Measurements from ENCODE around the gene PACSIN2.

The PACSIN2 gene

DNA sequence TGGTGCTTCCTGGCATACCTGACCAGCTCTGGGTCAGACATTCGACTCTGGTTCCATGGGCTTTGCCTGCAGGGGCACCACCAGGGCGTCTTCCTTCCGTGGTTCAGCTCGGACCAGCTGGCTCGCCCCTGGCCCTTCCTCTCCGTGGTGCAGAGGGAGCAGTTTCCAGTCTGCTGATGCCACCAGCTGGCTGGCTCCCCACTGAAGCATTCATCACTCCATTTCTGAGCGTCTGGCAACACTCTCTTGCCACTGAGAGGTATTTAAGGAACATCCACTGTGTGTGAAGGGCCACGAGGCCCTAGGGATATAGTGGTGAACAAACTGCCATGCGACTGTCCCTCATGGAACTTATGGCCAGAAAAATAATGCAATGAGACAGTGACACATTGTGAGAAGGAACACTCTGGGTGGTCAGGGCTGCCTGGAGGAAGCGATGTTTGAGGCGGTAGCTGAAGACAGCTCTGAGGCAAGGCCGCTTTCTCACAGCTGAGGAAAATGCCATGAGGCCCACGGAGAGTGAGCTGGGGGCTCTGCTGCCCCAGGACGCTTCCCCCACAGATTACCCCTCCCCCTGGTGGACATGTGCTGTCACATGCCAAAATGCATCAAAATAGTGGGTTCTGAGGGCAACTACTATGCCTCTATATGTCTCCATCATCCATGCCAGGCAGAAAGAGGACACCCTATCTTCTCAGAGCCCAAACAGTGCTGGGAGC is 113.0 kb downstream of the PACSIN2 start:
- no peak for DNase-seq

DNA sequence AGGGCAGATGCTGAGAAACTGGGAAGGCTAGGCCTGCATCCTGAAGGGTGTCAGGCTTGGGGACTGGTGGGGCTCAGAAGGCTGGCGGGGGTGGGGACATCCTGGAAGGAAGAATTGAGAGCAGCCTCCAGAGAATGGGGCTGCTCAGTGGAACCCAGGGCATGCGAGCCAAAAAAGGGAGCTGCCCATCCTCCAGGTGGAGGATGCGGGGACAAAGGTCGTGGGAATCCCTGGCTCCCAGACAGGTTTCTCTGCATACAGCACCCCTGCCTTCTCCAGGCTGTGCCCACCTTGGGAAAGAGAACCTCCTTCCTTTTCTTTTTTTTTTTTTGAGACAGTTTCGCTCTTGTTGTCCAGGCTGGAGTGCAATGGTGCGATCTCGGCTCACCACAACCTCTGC is 117.0 kb downstream of the PACSIN2 start:
- no peak for DNase-seq

DNA sequence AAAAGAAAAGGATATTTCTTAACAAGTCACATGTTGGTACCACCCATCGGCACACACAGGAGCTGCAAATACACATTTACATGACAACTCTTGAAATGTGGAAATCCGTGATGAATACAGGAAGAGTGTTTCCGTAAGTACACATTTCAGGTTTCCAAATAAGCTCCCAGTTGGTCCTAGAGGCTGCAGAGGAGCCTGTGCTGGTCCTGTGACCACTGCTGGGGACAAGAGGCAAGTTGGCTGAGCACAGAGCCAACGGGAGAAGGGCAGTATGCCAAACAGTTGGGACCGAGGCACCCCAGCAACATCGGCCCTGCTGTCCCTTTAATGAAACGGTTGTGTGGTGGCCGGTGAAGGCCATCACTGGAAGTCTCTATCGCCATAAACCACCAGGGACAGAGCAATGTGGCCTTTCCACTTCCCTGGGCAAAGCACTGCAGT is 119.4 kb downstream of the PACSIN2 start:
- DNase-seq: peak in 1 of 2 experiments; percentile 37

DNA sequence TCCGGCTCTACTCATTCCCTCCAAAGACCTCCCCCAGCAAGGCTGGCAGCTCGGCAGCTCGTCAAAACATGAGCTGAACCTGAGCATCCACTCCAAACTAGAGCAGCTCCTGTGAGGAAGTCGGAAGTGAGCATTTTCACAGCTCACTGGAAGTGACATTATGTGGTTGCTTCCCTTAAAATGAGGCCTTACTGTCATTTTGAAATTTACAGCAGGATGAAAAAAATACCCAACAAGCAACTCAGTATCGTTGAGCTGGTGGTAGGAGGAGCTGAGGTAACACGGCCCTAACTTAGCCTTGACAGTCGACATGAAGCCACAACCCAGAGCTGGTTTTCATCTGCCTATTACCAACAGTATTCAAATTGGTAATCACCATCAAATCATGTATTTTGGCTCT is 119.9 kb downstream of the PACSIN2 start:
- no peak for DNase-seq

DNA sequence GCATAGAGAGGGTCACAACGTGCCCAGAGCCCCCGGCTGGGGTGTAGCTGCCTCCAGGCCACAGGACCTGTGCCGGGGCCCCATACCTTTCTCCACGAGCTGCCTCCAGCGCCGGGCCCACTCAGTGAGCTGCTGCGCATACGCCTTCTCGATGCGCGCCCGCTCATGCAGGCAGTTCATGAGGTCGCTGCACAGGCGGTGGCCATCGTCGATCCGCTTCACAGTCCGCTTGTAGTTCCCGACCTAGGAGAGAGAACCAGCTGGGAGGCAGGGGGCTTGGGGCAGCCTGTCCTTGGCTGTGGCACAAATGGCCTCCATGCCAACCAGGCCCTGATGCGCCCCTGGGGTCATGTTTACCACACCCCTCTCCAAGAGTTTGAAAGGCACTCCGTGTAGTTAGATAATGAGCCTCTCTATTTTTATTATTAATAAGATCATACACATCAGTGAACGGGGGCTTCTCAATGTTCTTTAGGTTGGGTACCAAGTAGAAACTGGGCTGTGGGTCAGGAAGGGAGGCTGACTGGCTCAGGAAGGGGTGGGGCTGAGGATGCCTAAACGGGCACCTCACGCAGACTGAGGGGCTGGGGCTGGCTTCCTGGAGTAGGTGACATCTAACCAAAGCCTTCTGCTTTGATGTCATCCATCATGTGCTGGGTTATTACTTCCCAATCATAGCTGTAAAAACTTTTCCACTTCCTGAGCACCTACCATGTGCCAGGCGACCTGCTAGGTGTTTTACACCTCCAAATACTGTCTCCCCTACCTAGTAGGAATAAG is 121.4 kb downstream of the PACSIN2 start:
- no peak for DNase-seq

DNA sequence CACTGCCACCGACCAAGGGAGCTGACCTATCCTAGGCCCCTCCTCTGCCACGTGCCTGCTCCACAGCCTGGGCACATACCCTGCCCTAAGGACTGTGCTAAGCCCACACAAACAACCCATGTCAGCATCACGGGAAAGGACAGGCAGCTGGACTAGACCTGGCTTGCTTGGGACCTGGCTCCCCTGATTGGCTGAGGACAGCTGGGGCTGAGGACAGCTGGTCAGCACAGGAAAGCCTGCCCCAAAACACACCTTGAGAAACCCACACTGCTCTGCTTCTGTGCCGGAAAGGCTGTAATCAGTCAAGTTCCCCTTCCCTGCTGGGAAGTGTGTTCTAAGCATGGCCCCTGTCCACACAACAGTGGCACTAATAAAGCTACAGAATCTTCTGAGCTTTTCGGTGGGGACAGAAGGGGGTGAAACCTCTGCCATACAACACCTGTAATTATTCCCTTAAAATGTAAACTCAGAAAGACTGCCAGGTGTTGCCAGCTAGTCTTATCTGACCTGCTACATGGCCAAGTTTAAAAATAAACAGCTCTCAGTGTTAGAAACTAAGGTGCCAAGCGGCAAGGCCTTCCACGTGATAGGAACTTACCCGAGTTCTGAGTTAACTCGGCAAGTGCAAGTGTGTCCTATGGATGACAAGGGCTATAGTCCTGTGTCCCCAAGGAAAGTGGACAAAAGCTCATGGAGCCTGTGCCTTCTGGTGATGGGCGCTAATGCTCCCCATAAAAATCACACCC is 122.2 kb downstream of the PACSIN2 start:
- DNase-seq: no peak

DNA sequence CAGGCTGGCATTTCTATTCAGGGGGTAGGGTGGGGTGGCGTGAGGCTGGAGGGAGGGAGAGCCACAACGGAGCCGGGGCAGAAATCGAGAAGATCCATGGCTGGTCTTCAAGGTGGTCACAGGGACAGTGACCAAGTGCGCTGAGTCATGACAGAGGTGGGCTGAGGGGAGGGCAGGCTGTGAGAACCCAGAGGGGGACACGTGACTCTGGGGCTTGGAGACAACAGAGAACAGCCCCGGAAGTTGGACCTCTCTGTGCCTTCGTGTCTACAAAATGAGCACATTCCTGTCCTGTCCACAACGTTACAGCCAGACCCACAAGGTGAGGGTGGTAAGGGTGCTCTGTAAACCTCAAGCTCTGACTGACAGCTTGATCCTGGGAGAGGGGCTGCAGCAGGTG is 122.8 kb downstream of the PACSIN2 start:
- no peak for DNase-seq

DNA sequence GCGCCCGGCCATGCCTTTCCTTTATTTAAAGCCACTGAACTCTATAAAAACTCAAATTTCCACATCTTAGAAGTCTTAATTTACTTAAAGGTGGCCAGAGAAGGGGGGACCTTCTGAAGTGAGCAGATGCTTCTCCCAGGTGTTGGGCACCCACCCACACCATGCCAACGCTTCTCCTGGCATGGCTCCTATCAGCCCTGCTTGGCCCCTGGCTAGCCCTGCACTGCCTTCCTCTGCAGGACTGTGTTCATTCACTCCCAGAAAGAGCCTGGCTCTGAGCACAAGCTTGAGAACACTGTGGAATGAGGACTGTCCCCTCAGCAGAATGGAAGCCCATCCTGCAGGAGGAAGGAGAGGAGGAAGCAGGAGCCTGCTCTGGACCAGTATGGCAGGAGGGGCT is 123.3 kb downstream of the PACSIN2 start:
- no peak for DNase-seq

DNA sequence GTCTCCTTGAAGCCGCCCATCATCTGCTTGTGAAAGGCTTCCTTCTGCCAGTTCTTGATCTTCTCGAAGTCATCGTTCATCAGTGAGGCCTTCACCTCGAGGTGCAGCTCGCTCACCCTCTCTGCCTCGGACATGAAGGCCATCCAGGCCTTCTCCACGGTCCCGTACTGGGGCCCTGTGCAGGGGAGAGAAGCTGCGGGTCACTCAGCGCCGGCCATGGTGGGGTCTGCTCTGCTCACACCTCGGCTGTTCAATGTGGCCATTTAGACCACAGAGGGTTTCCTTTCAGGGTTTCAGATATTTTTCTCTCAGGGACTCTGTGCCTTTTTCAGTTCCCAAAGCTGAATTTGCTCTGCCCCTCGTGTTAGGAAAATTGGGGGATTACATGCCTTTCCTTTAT is 123.9 kb downstream of the PACSIN2 start:
- no peak for DNase-seq

DNA sequence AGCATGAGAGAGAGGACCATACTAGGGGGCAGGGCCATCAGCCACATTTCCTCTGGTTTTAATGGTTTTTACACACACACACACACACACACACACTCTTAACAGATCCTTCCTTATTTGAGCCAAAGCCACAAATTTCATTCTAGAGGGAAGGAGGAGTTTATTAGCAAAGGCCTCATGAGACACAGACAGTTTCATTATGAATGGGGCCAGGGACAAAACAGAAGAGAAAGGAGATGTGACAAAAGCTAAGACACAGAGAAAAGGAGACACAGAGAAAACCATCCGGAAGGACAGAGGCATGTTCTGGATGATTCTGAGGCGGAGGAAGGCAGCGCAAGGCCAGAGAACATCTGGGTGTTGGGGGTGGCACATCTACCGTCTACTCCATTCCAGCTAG is 125.6 kb downstream of the PACSIN2 start:
- DNase-seq: no peak

DNA sequence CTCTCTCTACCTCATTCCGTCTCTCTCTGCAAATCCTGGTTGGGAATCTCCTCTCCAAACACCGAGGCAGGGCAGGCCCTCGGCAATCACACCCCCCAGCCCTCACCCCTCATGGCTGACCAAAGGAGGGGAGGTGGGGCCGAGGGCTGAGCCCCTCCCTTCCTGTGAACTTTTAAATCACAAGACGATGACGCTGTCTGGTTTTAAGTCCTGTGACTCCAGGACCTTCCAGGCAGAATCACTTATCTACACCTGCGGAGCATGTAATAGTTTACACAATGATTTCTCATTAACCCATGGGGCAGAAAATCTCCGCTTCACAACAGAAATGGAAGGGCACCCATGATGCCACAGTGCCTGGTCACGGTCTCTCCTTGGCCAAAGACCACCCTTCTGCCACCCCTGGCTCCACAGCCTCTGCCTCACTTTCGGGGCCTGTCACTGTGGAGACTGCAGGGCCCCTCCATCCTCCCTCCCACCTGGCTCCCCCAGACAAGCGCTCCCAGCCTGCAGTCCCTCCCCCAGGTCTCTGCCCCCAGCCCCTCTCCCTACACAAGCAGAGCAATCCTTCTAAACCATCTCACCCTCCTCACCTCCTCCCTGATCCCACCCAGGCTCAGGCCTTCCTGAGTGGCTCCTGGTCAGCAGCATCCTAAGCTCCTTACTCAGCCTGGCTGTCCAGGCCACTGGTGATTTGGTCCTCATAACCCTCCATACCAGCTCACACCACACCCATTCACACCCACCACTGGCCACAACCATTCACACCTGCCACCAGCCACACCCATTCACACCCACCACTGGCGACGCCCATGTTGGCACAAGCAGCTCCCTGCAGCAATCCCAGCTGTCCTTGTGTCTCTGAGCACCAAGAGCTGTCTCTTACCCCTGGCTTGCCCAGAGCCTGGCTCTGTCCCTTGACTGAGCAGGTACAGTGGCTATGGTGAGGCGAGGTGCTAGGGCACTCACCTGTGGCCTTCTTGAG is 127.1 kb downstream of the PACSIN2 start:
- no peak for DNase-seq

DNA sequence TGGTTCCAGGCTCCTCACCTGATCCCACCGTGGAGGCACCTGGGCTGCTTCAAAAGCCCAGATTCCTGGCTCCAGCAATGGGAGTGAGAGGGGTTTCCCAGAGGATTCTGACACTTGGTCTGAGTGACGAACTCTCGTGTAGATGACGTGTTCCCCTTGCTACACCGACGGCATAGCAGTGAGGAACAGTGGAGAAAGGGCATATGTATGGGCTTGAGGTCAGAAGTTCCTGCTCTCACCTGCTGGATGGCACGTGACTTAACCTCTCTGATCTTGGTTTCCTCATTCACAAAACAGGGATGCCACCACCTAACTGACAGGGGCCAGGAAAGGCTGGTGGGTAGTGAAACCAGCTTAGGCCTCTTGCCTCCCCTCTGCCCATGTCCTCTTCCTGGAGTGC is 127.8 kb downstream of the PACSIN2 start:
- DNase-seq: no peak

DNA sequence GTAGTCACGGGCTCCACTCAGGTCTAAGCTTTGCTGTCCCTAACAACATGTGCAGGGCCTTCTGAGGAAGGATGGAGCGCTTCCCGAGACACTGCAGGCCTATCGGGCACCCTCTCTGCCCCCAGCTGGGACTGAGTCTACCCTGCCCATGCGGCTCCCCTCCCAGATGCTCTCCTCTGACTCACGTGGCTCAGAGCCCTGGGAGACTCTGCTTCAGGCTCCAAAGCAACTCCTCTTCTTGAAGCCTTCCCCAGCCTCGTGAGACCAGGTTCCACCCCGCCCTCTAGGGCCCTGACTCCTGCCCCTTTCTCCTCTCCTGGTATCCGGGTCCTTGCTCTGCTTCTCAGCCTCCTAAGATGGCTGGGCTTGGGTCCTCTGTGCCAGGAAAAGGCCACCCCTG is 129.5 kb downstream of the PACSIN2 start:
- DNase-seq: no peak

DNA sequence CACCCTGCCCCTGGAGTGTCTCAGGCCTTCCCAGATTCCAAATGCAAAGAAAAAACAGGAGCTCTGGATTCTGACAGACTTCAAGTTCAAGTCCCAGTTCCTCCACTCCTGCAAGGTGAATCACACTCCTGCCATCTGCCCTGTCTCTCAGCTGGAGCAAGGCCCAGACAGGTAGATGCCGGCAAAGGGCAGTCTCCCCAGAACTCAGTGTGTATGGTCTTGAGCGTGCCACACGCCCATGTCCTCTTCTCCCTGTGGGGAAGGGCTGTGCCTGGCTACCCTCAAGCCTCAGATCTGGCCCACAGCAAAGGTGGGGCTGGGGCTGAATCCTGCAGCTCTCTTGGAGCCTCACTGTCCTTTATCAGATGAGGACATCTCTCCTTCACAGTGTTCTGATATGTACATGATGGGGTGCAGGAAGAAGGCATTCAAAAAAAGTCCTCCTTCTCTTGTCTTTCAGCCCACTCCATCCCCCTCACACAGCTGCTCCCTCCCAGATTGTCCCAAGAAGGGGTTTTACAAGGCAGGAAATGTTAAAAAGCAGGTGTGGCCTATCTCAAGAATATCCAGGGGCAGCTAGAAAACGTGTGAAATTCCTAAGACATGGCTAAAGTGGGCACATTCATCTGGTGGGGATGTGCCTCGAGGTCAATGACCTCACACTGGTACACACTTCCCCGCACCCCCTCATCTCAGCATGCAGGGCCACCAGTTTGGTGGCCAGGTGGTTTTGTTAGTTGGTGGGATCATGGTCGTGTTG is 130.2 kb downstream of the PACSIN2 start:
- DNase-seq: no peak

DNA sequence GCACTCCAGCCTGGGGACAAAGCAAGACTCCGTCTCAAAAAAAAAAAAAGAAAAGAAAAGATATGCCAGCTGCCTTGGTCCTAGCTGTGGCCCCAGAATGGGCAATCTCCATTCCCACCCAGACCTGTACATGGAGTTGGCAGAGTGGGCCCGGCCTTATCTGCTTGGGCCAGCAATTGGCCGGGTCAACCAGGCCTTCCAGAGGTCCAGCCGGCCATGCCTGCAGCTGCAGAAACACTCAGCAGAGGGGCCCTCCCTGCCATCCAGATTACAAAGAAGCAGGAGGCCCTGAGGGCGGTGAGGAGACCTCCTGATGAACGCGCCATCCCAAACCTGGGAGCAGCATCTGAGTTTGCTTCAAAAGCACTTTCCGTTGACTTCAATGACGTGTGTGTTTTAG is 131.0 kb downstream of the PACSIN2 start:
- DNase-seq: no peak

DNA sequence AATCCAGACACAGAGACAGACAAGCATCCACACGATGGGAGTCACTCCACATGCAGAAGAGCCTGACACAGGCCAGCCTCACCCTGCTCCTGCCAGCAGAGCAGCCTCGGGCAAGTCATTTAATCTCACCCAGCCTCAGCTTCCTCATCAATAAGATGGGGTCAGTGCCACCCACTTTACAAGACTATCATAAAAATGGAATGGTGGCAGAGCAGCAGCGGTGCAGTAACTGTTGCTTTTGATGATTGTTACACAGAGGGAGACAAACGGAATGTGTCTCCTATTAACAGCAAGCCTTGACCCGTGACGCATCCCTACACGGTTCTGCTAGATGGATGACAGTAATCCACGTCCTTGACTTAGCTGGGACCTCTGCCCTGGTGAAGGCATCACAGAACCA is 131.8 kb downstream of the PACSIN2 start:
- no peak for DNase-seq

DNA sequence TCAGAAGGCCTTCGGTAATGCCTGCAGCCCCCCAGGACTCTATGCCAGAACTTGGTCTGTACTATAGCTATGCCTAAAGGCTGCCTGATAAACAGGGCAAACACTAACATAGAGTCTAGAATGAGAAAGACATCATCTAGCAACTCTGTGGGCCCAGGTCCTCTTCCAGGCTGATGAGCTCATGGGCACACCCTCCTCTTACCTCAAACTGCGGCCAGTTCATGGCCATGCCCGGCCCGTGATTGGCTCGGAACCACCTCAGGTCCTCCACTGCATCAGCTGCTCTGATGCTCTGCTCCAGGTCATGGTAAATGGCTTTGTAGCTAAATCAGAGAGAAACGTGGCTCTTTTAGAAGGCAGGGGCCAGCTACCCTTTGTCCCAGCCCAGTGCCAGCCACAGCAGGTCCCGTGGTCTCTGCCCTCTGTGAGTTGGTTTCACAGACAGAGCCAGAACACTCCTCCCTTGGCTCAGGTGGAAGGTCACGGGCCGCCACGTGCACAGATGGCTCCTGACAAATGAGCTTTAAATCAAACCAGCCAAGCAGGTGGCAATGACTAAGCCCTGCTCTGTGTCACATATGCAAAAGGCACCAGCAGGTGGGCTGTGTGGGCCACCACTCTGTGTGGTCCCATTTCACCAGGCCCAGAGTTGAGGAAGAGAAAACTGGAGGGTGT is 132.8 kb downstream of the PACSIN2 start:
- DNase-seq: peak in 1 of 2 experiments; percentile 34

DNA sequence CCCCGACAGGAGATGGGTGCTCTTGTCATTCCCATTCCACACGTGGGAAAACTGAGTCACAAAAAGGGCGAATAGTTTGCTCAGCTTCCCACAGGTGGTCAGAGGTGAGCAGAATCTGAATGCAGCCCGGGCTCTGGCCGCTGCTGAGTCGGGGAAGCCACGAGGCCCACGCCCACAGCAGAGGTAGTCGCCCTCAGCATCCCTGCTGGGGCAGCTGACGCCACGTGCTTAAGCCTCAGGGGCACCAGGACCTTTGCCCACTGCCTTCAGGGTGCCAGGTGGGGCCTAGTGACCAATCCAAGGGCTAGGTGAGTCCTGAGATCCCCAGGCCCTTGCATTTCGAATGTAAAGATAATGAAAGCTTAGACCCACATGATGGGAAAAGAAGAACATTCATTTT is 133.7 kb downstream of the PACSIN2 start:
- DNase-seq: no peak

DNA sequence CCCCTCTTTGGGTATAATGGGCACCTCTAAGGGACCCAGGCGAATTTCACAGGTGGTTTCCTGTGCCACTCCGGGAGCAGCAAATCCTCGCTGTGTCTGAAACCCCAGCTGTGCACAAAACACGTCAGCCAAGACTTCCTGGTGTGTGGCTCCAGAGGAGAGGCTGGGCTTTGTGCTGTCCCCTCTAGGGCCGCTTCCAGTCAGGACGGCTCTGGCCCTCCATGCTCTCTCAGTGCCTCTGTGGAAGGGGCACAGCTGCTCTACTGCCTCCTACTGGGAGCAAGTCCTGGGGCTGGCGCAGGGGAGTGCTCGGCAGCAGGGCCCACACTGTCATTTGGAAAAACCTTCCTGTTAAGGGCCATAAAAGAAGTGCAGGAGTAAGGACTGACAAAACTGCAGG is 134.1 kb downstream of the PACSIN2 start:
- DNase-seq: no peak

DNA sequence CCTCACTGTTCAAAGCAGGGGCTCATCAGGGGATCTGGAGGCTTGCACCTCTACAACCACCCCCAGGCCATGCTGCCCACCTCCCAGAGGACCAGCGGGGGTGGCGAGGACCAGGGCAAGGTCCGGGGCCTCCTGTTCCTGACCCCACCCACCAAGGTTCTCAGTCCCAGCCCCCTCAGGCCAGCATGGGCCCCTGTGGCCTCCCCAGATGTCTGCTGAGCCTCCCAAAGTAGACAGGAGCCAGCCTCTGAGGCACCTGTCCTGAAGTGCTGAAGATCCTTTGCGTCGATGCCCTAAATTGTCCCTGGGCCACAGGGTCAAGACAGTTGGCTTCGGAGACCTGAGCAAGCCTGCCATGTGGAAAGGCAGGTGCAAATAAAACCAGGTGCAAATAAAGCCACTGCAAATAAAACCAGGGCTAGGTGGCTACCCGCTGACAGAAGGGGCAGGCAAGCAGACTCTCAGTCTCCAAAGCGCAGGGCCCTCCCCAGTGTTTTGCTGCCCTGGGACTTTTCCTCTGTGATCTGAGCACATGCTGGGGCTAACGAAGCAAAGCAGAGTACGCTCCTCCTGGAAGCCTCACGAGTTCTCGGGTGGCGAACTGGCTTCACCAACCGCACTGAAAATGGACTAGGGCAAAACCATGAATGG is 135.5 kb downstream of the PACSIN2 start:
- no peak for DNase-seq
